Nephron (organoid): ENCODE data around the gene CDK8.
"Not testable (repeated sequence)": the region's sequence is repeated elsewhere in the genome, so short reads cannot be mapped to it uniquely, and the experiment has no call there.

Experiments used
- H3K27ac Mint-ChIP-seq, 3 experiments: 2 replicates each; pipeline ENCODE4 v1.8.0; 2020; ENCODE audit warnings: mixed read lengths in 3 of 3, mild to moderate bottlenecking in 2 of 3, moderate library complexity in 1 of 3
- H3K27me3 Mint-ChIP-seq: 2 replicates; pipeline ENCODE4 v1.8.0; 2021; ENCODE audit warnings: low read depth, mild to moderate bottlenecking, moderate library complexity, mixed read lengths
- H3K36me3 Mint-ChIP-seq: 2 replicates; pipeline ENCODE4 v1.8.0; 2020; ENCODE audit warnings: low read depth, mixed read lengths
- H3K4me1 Mint-ChIP-seq: 2 replicates; pipeline ENCODE4 v1.8.0; 2020; ENCODE audit warnings: mixed read lengths
- H3K4me3 Mint-ChIP-seq, 3 experiments: 2 replicates each; pipeline ENCODE4 v1.8.0; 2020; ENCODE audit warnings: mild to moderate bottlenecking in 3 of 3, mixed read lengths in 3 of 3, moderate library complexity in 2 of 3
- H3K9me3 Mint-ChIP-seq: 2 replicates; pipeline ENCODE4 v1.8.0; 2020; ENCODE audit warnings: mixed read lengths
- TF ChIP-seq, protein P1 (sequence below), 3 experiments: fragments of 200-600 bp; sonication (generic); IDR thresholded peaks; one replicate each; pipeline ENCODE4 v1.5.0; 2021; ENCODE audit warnings: antibody characterized with exemption in 3 of 3; ENCODE audit not compliant: unreplicated experiment in 3 of 3

CDK8 gene

GRCh38 chr13:26247011-26247410 lies 6.9 kb upstream of the CDK8 start:
- H3K36me3 Mint-ChIP-seq, result peaks cover under 1% of the 10 kb centered on the region
- TF ChIP-seq, protein P1, sequence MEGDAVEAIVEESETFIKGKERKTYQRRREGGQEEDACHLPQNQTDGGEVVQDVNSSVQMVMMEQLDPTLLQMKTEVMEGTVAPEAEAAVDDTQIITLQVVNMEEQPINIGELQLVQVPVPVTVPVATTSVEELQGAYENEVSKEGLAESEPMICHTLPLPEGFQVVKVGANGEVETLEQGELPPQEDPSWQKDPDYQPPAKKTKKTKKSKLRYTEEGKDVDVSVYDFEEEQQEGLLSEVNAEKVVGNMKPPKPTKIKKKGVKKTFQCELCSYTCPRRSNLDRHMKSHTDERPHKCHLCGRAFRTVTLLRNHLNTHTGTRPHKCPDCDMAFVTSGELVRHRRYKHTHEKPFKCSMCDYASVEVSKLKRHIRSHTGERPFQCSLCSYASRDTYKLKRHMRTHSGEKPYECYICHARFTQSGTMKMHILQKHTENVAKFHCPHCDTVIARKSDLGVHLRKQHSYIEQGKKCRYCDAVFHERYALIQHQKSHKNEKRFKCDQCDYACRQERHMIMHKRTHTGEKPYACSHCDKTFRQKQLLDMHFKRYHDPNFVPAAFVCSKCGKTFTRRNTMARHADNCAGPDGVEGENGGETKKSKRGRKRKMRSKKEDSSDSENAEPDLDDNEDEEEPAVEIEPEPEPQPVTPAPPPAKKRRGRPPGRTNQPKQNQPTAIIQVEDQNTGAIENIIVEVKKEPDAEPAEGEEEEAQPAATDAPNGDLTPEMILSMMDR (IDR thresholded peaks at IDR 0.05; ENCODE audit: unreplicated experiment in 3 of 3), result no peak
- no peak overlapping the region for H3K4me3 Mint-ChIP-seq
- no peak overlapping the region for H3K27ac Mint-ChIP-seq
- H3K9me3 Mint-ChIP-seq, result peaks cover 3% of the 10 kb centered on the region
- H3K27me3 Mint-ChIP-seq, result no peaks in the 10 kb centered on the region
- H3K4me1 Mint-ChIP-seq, result no peaks in the 10 kb centered on the region

GRCh38 chr13:26247608-26248007 lies 6.3 kb upstream of the CDK8 start:
- no peaks in the 10 kb centered on the region for H3K27me3 Mint-ChIP-seq
- no peaks in the 10 kb centered on the region for H3K4me1 Mint-ChIP-seq
- no peak overlapping the region for H3K4me3 Mint-ChIP-seq
- TF ChIP-seq, protein P1 (IDR thresholded peaks at IDR 0.05; ENCODE audit: unreplicated experiment in 3 of 3), result no peak
- no peaks in the 10 kb centered on the region for H3K36me3 Mint-ChIP-seq
- H3K9me3 Mint-ChIP-seq, result no peaks in the 10 kb centered on the region
- no peak overlapping the region for H3K27ac Mint-ChIP-seq

GRCh38 chr13:26249551-26249950 lies 4.4 kb upstream of the CDK8 start:
- H3K9me3 Mint-ChIP-seq, result no peaks in the 10 kb centered on the region
- H3K4me3 Mint-ChIP-seq, result no peak overlapping the region
- no peaks in the 10 kb centered on the region for H3K27me3 Mint-ChIP-seq
- no peaks in the 10 kb centered on the region for H3K36me3 Mint-ChIP-seq
- TF ChIP-seq, protein P1 (IDR thresholded peaks at IDR 0.05; ENCODE audit: unreplicated experiment in 3 of 3), result no peak
- peaks cover 5% of the 10 kb centered on the region for H3K4me1 Mint-ChIP-seq
- H3K27ac Mint-ChIP-seq, result no peak overlapping the region

DNA sequence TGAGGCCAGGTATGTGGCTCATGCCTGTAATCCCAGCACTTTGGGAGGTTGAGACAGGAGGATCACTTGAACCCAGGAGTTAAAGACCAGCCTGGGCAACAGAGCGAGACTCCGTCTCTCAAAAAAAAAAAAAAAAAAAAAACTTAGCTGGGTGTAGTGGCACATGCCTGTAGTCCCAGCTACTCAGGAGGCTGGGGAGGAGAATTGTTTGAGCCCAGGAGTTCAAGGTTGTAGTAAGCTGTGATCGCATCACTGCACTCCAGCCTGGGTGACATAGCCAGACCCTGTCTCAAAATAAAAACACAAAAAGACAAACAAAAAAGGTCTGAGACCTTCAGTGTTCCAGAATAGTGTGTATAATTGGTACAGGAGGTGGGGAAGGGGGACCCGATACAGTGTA lies 1.9 kb upstream of the CDK8 start:
- H3K36me3 Mint-ChIP-seq, H3K27ac Mint-ChIP-seq, H3K4me3 Mint-ChIP-seq, H3K27me3 Mint-ChIP-seq, H3K9me3 Mint-ChIP-seq: not testable (repeated sequence)
- H3K4me1 Mint-ChIP-seq, result peaks cover 24% of the 10 kb centered on the region

GRCh38 chr13:26253262-26253786 lies 605 bp upstream of the CDK8 start:
- TF ChIP-seq, protein P1 (IDR thresholded peaks at IDR 0.05; ENCODE audit: unreplicated experiment in 3 of 3), result no peak
- Mint-ChIP-seq H3K4me1 (peaks cover 31% of the 10 kb centered on the region), H3K27ac (peak overlapping the region; percentile 90 to 95 (median 93)), H3K9me3 (no peaks in the 10 kb centered on the region), H3K4me3 (peak overlapping the region; percentile 84 to 95 (median 94)), H3K27me3 (no peaks in the 10 kb centered on the region), H3K36me3 (no peaks in the 10 kb centered on the region)

DNA sequence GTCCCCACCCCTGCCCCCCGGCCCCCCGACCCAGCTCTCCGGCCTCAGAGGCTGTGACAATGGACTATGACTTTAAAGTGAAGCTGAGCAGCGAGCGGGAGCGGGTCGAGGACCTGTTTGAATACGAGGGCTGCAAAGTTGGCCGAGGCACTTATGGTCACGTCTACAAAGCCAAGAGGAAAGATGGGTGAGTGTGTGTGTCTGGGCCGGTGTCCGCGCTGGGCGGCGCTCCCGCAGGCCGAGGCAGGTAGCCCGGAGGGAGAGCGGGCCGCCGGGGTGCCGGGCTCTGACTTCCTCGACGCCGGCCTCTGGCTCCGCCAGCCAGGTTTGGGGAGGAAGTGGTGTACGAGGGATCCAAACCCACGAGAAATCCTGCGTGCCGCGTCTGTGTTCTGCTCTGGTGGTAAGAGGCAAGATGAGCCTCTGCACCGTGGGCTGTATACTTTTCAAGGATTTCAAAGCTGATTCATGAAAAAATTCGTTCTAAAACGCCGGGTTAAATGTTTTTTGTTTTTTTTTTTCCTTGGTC lies 718 bp downstream of the CDK8 start:
- Mint-ChIP-seq H3K4me3 (peak overlapping the region; percentile 84 to 97 (median 95)), H3K36me3 (no peaks in the 10 kb centered on the region), H3K27me3 (no peaks in the 10 kb centered on the region), H3K4me1 (peaks cover 31% of the 10 kb centered on the region), H3K27ac (peak overlapping the region; percentile 92 to 95 (median 93)), H3K9me3 (no peaks in the 10 kb centered on the region)
- TF ChIP-seq, protein P1 (IDR thresholded peaks at IDR 0.05; ENCODE audit: unreplicated experiment in 3 of 3), result no peak
